H1 (cell line): Measurements from ENCODE around the gene OR52K2. TPM values are rescaled to one million over a fixed set of nuclear protein-coding genes. Genes with fewer than 3 reads are reported as not detected.

Experiments used
- CTCF ChIA-PET: fragments of 300-600 bp; sonication (Branson Sonifier 250); formaldehyde crosslinking; loops from one replicate; lab custom pipeline; 2021; ENCODE audit not compliant: partially characterized antibody; lab: Charles Lee
- POLR2A ChIA-PET: fragments of 300-600 bp; sonication (Branson Sonifier 250); formaldehyde crosslinking; loops from one replicate; lab custom pipeline; 2021; ENCODE audit warnings: inconsistent platforms; ENCODE audit not compliant: partially characterized antibody; lab: Charles Lee
- DNase-seq, 2 experiments: peaks; one replicate each; pipeline versions ENCODE4 v3.0.0 to v3.0.0-alpha.2; 2010 to 2022; ENCODE audit warnings: low spot score in 2 of 2, low read depth in 1 of 2, mixed read lengths in 1 of 2
- FAIRE-seq: peaks from 2 replicates; lab custom pipeline; 2011; peaks lifted over from hg19 to GRCh38; lab: Jason Lieb, UNC
- H2AFZ ChIP-seq: 2 replicates; pipeline ENCODE4 v1.8.1; 2012; ENCODE audit warnings: low read length, inconsistent platforms
- H2AK5ac ChIP-seq: 2 replicates; pipeline ENCODE4 v1.6.1; 2013; ENCODE audit warnings: low read depth, low read length
- H2BK120ac ChIP-seq: replicated peaks from 2 replicates; pipeline ENCODE3; 2013; ENCODE audit warnings: low read depth, low read length, inconsistent platforms
- H2BK12ac ChIP-seq: 2 replicates; pipeline ENCODE4 v1.6.1; 2013; ENCODE audit warnings: low read depth, low read length
- H2BK15ac ChIP-seq: 2 replicates; pipeline ENCODE4 v1.6.1; 2013; ENCODE audit warnings: low read length
- H2BK20ac ChIP-seq: 2 replicates; pipeline ENCODE4 v1.6.1; 2013; ENCODE audit warnings: low read length
- H2BK5ac ChIP-seq: 2 replicates; pipeline ENCODE4 v1.6.1; 2013; ENCODE audit warnings: low read depth, low read length
- H3K14ac ChIP-seq: 2 replicates; pipeline ENCODE4 v1.6.1; 2013; ENCODE audit warnings: inconsistent platforms; ENCODE audit not compliant: insufficient read length
- H3K18ac ChIP-seq: 2 replicates; pipeline ENCODE4 v1.6.1; 2013; ENCODE audit warnings: low read length; ENCODE audit errors: extremely low read depth
- H3K23ac ChIP-seq: 2 replicates; pipeline ENCODE4 v1.6.1; 2013; ENCODE audit warnings: inconsistent platforms; ENCODE audit not compliant: insufficient read length
- H3K23me2 ChIP-seq: 2 replicates; pipeline ENCODE4 v1.6.1; 2013; ENCODE audit warnings: low read depth, low read length
- H3K27ac ChIP-seq: 2 replicates; pipeline ENCODE4 v1.6.1; 2011; ENCODE audit warnings: low read depth, low read length, inconsistent platforms
- H3K27me3 ChIP-seq, 4 experiments: replicated peaks in 1 of 4; 1 replicate in 1 of 4; 2 replicates in 3 of 4; pipeline versions ENCODE4 v1.6.1 to v1.8.1; 2011 to 2013; ENCODE audit warnings: low read length in 3 of 4, mild to moderate bottlenecking in 3 of 4, inconsistent platforms in 2 of 4, mixed read lengths in 2 of 4, moderate library complexity in 1 of 4; ENCODE audit not compliant: control insufficient read depth in 3 of 4, insufficient read depth in 3 of 4; ENCODE audit errors: extremely low read depth in 1 of 4
- H3K36me3 ChIP-seq, 4 experiments: 2 replicates each; pipeline versions ENCODE4 v1.6.1 to v1.8.1; 2011 to 2013; ENCODE audit warnings: mild to moderate bottlenecking in 4 of 4, low read length in 3 of 4, moderate library complexity in 2 of 4, control low read depth in 1 of 4, inconsistent platforms in 1 of 4; ENCODE audit not compliant: insufficient read depth in 4 of 4, control insufficient read depth in 2 of 4
- H3K4ac ChIP-seq: replicated peaks from 2 replicates; pipeline ENCODE3; 2013; ENCODE audit warnings: low read length, low read depth, mixed read lengths, inconsistent platforms; ENCODE audit not compliant: insufficient read length
- H3K4me1 ChIP-seq, 4 experiments: replicated peaks in 1 of 4; 1 replicate in 1 of 4; 2 replicates in 3 of 4; pipeline versions ENCODE4 v1.6.1 to v1.8.1; 2011 to 2013; ENCODE audit warnings: low read length in 3 of 4, inconsistent platforms in 2 of 4, mixed read lengths in 1 of 4; ENCODE audit not compliant: insufficient read depth in 4 of 4, control insufficient read depth in 3 of 4
- H3K4me2 ChIP-seq, 2 experiments: 2 replicates each; pipeline versions ENCODE4 v1.6.1 to v1.8.1; 2011 to 2013; ENCODE audit warnings: low read depth in 2 of 2, low read length in 2 of 2, control low read depth in 1 of 2, inconsistent platforms in 1 of 2, mild to moderate bottlenecking in 1 of 2; ENCODE audit not compliant: insufficient read depth in 1 of 2
- H3K4me3 ChIP-seq, 4 experiments: fragments of 200-600, 300-600 bp in 1 of 4; sonication (generic), shearing (Covaris generic), sonication (Bioruptor Twin) in 1 of 4; 2 replicates each; pipeline versions ENCODE4 v1.5.1 to v1.8.1; 2011 to 2016; ENCODE audit warnings: low read length in 4 of 4, low read depth in 3 of 4, control low read depth in 2 of 4, inconsistent platforms in 2 of 4, mild to moderate bottlenecking in 2 of 4, mixed read lengths in 1 of 4, moderate library complexity in 1 of 4; ENCODE audit not compliant: insufficient read depth in 2 of 4; ENCODE audit errors: extremely low read depth in 1 of 4
- H3K56ac ChIP-seq: replicated peaks from 2 replicates; pipeline ENCODE3; 2013; ENCODE audit warnings: low read depth, mild to moderate bottlenecking, mixed read lengths, low read length, inconsistent platforms; ENCODE audit not compliant: insufficient read length
- H3K79me1 ChIP-seq: 2 replicates; pipeline ENCODE4 v1.6.1; 2013; ENCODE audit warnings: low read depth, low read length, control low read depth
- H3K79me2 ChIP-seq, 2 experiments: 2 replicates each; pipeline versions ENCODE4 v1.6.1 to v1.8.1; 2012 to 2013; ENCODE audit warnings: low read length in 2 of 2, mild to moderate bottlenecking in 2 of 2, inconsistent platforms in 1 of 2; ENCODE audit not compliant: insufficient read depth in 2 of 2, control insufficient read depth in 1 of 2
- H3K9ac ChIP-seq, 4 experiments: replicated peaks in 1 of 4; 1 replicate in 1 of 4; 2 replicates in 3 of 4; pipeline versions ENCODE4 v1.6.1 to v1.8.1; 2011 to 2013; ENCODE audit warnings: low read depth in 3 of 4, low read length in 3 of 4, control low read depth in 2 of 4, mild to moderate bottlenecking in 2 of 4, moderate library complexity in 2 of 4, inconsistent platforms in 1 of 4; ENCODE audit errors: extremely low read depth in 1 of 4
- H3K9me3 ChIP-seq, 2 experiments: 2 replicates each; pipeline versions ENCODE4 v1.6.1 to v1.8.1; 2012 to 2013; ENCODE audit warnings: mild to moderate bottlenecking in 2 of 2, moderate library complexity in 2 of 2, control low read depth in 1 of 2, inconsistent platforms in 1 of 2, low read depth in 1 of 2, low read length in 1 of 2, mixed read lengths in 1 of 2; ENCODE audit not compliant: insufficient read depth in 2 of 2
- H4K20me1 ChIP-seq, 2 experiments: replicated peaks in 1 of 2; 2 replicates each; pipeline versions ENCODE3 to v1.8.1; 2011 to 2013; ENCODE audit warnings: inconsistent platforms in 2 of 2, low read length in 2 of 2, mild to moderate bottlenecking in 1 of 2; ENCODE audit not compliant: insufficient read depth in 2 of 2, control insufficient read depth in 1 of 2
- H4K5ac ChIP-seq: 2 replicates; pipeline ENCODE4 v1.6.1; 2013; ENCODE audit warnings: low read length, low read depth, mixed read lengths, inconsistent platforms; ENCODE audit not compliant: insufficient read length
- H4K8ac ChIP-seq: 2 replicates; pipeline ENCODE4 v1.8.0; 2013; ENCODE audit warnings: mild to moderate bottlenecking, moderate library complexity, low read length, inconsistent platforms; ENCODE audit not compliant: insufficient read depth; ENCODE audit errors: extremely low read depth
- H4K91ac ChIP-seq: replicated peaks from 2 replicates; pipeline ENCODE3; 2013; ENCODE audit warnings: low read length, mixed read lengths, inconsistent platforms; ENCODE audit not compliant: insufficient read length
- BACH1 ChIP-seq: IDR thresholded peaks from 2 replicates; pipeline ENCODE4 v1.6.1; 2012; ENCODE audit warnings: low read length, improper control_type of control experiment
- CHD2 ChIP-seq: IDR thresholded peaks from 2 replicates; pipeline ENCODE4 v1.6.1; 2012; ENCODE audit warnings: low read length, improper control_type of control experiment
- EP300 ChIP-seq, 2 experiments: IDR thresholded peaks; 1 replicate in 1 of 2; 2 replicates in 1 of 2; pipeline ENCODE4 v1.6.1; 2011 to 2012; ENCODE audit warnings: low read depth in 2 of 2, low read length in 2 of 2, mild to moderate bottlenecking in 2 of 2, borderline replicate concordance in 1 of 2, inconsistent platforms in 1 of 2, moderate library complexity in 1 of 2
- HDAC6 ChIP-seq: IDR thresholded peaks from one replicate; pipeline ENCODE4 v1.7.1; 2012; ENCODE audit warnings: low read depth, mild to moderate bottlenecking, inconsistent platforms, low read length, moderate library complexity
- RBBP5 ChIP-seq: IDR thresholded peaks from 2 replicates; pipeline ENCODE4 v1.7.1; 2012; ENCODE audit warnings: low read depth, mild to moderate bottlenecking, inconsistent platforms, low read length, moderate library complexity, borderline replicate concordance
- RXRA ChIP-seq: IDR thresholded peaks from 2 replicates; pipeline ENCODE4 v1.6.1; 2011; ENCODE audit warnings: low read depth, mild to moderate bottlenecking, low read length, moderate library complexity; ENCODE audit not compliant: insufficient read depth
- SIX5 ChIP-seq: IDR thresholded peaks from 2 replicates; pipeline ENCODE4 v1.6.1; 2011; ENCODE audit warnings: mild to moderate bottlenecking, low read depth, low read length
- TAF7 ChIP-seq: optimal IDR thresholded peaks from 2 replicates; pipeline ENCODE3; 2011; ENCODE audit warnings: low read depth, mild to moderate bottlenecking, inconsistent platforms, low read length, moderate library complexity, borderline replicate concordance
- YY1 ChIP-seq: IDR thresholded peaks from 2 replicates; pipeline ENCODE4 v1.6.1; 2011; ENCODE audit warnings: low read depth, mild to moderate bottlenecking, low read length
- WGBS, 2 experiments: shearing (Covaris generic) in 1 of 2; methylation state at CpG; one replicate each; pipeline versions ENCODE4 v1.1.6 to v1.1.7; 2013 to 2015; ENCODE audit warnings: low lambda C conversion rate in 2 of 2, mixed read lengths in 2 of 2, inconsistent platforms in 1 of 2, low coverage in 1 of 2, missing lambda C conversion rate in 1 of 2; ENCODE audit not compliant: insufficient replicate concordance in 2 of 2, insufficient coverage in 1 of 2, insufficient read length in 1 of 2; ENCODE audit errors: extremely low coverage in 1 of 2, missing lambda C conversion rate in 1 of 2; 5-methylcytosine and 5-hydroxymethylcytosine counted together
- polyA plus RNA-seq, 7 experiments: library from polyadenylated mRNA; depleted of rRNA in 3 of 7; stranded (reverse) in 5 of 7; unstranded in 2 of 7; fragments of >200 nt in 5 of 7; fragments of 200-250 nt in 2 of 7; gene quantifications; 1 replicate in 5 of 7; 2 replicates in 1 of 7; 4 replicates in 1 of 7; pipeline versions ENCODE4 v1.2.1 to v1.2.3, GENCODE V29; 2011 to 2013; ENCODE audit warnings: missing spikeins in 2 of 7, mixed read lengths in 2 of 7
- total RNA-seq: library from RNA; stranded (reverse); fragmentation: NEBNext Ultra II Directional; extraction: Animal tissue kit (Norgen Biotek cat#: 25700); gene quantifications from 2 replicates; pipeline ENCODE4 v1.2.1, GENCODE V29; 2021

Gene OR52K2
- total and polyA plus RNA-seq, 2 of the 8 experiments (the other 6 are each of a cell fraction or from before 2014, with no cell fraction given), result not detected

DNA sequence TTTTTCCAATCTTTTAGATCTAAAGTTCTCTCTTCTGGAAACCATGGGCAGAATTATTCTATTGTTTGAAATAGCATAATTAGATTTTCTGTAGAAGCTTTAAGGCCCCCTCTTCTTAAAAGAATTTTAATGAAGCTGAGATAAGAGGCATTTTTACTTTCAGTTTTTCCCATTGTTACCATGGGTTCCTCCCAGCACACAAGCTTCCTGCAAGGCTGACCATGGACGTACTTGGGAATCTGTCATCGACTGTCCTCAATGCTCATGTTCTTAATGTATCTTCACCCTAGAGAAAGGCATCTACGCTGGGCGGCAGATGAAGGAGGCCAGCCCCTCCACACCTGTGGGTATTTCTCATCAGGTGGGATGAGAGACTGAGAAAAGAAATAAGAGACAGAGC, 11.1 kb downstream of the OR52K2 start:
- Histone ChIP-seq H3K9me3 (no peaks in the 10 kb centered on the region; a peak in 1 of 4 replicates), H3K27ac (no peak overlapping the region), H3K4me3 (no peak overlapping the region), H3K4me1 (peaks cover 0 to 7% (median 2%) of the 10 kb centered on the region in 4 experiments; a peak in 2 of 7 replicates), H3K79me2 (no peaks in the 10 kb centered on the region), H3K14ac (no peak overlapping the region), H4K91ac (no peak overlapping the region), H3K79me1 (no peaks in the 10 kb centered on the region), H3K9ac (no peak overlapping the region), H2AK5ac (no peak overlapping the region), H2BK15ac (no peak overlapping the region), H4K5ac (no peak overlapping the region), H4K20me1 (no peaks in the 10 kb centered on the region), H3K23me2 (no peaks in the 10 kb centered on the region), H2BK20ac (no peak overlapping the region), H2BK12ac (peak overlapping the region; percentile 33; the same call in 1 of the 2 replicates), H3K4ac (no peak overlapping the region), H2AFZ (no peak overlapping the region), H3K4me2 (no peak overlapping the region), H3K27me3 (no peaks in the 10 kb centered on the region), H4K8ac (no peak overlapping the region), H3K36me3 (peaks cover 0 to 2% (median 0%) of the 10 kb centered on the region in 4 experiments; a peak in 1 of 8 replicates), H3K56ac (no peak overlapping the region), H3K18ac (no peak overlapping the region), H2BK120ac (no peak overlapping the region), H2BK5ac (no peak overlapping the region), H3K23ac (no peak overlapping the region)
- FAIRE-seq (no peak), DNase-seq (no peak)
- CTCF ChIA-PET, result interaction anchor here (0.6 kb wide), 1 partner anchor 33 kb away, joined by 3 read pairs; no protein-coding TSS in a partner anchor
- WGBS, 2 experiments, result 96% methylated on average over 4 of the region's 4 CpGs; no CpG with 5 or more reads in 1 of the 2 experiments
- POLR2A ChIA-PET, result no interaction called here
- TF ChIP-seq CHD2 (no peak), HDAC6 (no peak), EP300 (IDR thresholded peaks at IDR 0.05; ENCODE audit: borderline replicate concordance in 1 of 2, low read depth in 2 of 2, low read length in 2 of 2) (no peak), RBBP5 (no peak), SIX5 (no peak), RXRA (no peak), YY1 (no peak), TAF7 (no peak), BACH1 (no peak)
